Upper lobe of left lung (tissue), 6 donors: ENCODE measurements around the gene SPG7. TPM values are rescaled to one million over a fixed set of nuclear protein-coding genes. Genes with fewer than 3 reads are reported as not detected.
"Not testable (repeated sequence)": the region's sequence is repeated elsewhere in the genome, so short reads cannot be mapped to it uniquely, and the experiment has no call there.

ENCODE experiments used
- ATAC-seq, 2 donors: fragments of 200-7000 bp; cut with Tn5 transposase; one replicate each; pipeline ENCODE4 v1.9.1; 2022; ENCODE audit warnings: mild to moderate bottlenecking in 2 of 2, moderate library complexity in 2 of 2; ENCODE audit not compliant: low FRiP score in 2 of 2
- DNase-seq, 2 donors: peaks; one replicate each; pipeline ENCODE4 v3.0.0-alpha.2; 2019 to 2020
- H3K27ac ChIP-seq, 4 donors: fragments of 200-600 bp; sonication (generic); one replicate each; pipeline ENCODE4 v1.5.1; 2016 to 2019
- H3K27me3 ChIP-seq, 4 donors: fragments of 200-600 bp; sonication (generic); one replicate each; pipeline ENCODE4 v1.5.1; 2017 to 2019
- H3K36me3 ChIP-seq, 4 donors: fragments of 200-600 bp; sonication (generic); one replicate each; pipeline ENCODE4 v1.5.1; 2016 to 2019
- H3K4me1 ChIP-seq, 4 donors: fragments of 200-600 bp; sonication (generic); one replicate each; pipeline ENCODE4 v1.5.1; 2018 to 2019
- H3K4me3 ChIP-seq, 4 donors: fragments of 200-600 bp; sonication (generic); one replicate each; pipeline ENCODE4 v1.5.1; 2017 to 2019; ENCODE audit warnings: mild to moderate bottlenecking in 2 of 4, moderate library complexity in 1 of 4
- H3K9me3 ChIP-seq, 4 donors: fragments of 200-600 bp; sonication (generic); one replicate each; pipeline ENCODE4 v1.5.1; 2018 to 2019
- CTCF ChIP-seq, 6 experiments: fragments of 450-650 bp in 4 of 6; fragments of 200-600 bp in 2 of 6; sonication (generic) in 2 of 6; IDR thresholded peaks; one replicate each; pipeline ENCODE4 v1.5.1; 2016 to 2019; ENCODE audit warnings: antibody characterized with exemption in 6 of 6
- EP300 ChIP-seq, 4 donors: sonication (generic); formaldehyde crosslinking; IDR thresholded peaks; one replicate each; pipeline ENCODE4 v1.5.1; 2017; ENCODE audit warnings: antibody characterized with exemption in 4 of 4, control low read depth in 2 of 4
- POLR2A ChIP-seq, 4 donors: fragments of 450-650 bp; IDR thresholded peaks; one replicate each; pipeline ENCODE4 v1.5.1; 2016 to 2017; ENCODE audit warnings: antibody characterized with exemption in 4 of 4, mild to moderate bottlenecking in 2 of 4
- POLR2AphosphoS5 ChIP-seq, 2 donors: sonication (generic); formaldehyde crosslinking; IDR thresholded peaks; one replicate each; pipeline ENCODE4 v1.5.1; 2017; ENCODE audit warnings: antibody characterized with exemption in 2 of 2
- WGBS, 2 donors: methylation state at CpG; one replicate each; pipeline ENCODE4 v1.1.5; 2017 to 2018; 5-methylcytosine and 5-hydroxymethylcytosine counted together
- total RNA-seq, 6 donors: library from RNA; depleted of rRNA in 4 of 6; stranded (reverse); fragments of >200 nt in 4 of 6; gene quantifications; one replicate each; pipeline versions ENCODE4 v1.1.0 to v1.2.1, GENCODE V29; 2016 to 2021
- donor health status: DM: no; HTN: no; CAD: no; lungs with moderate emphysema.
- donor health status: DM: no; HTN: yes; CAD: no; lungs with severe emphysema.

The SPG7 gene
- total RNA-seq, 6 donors from 2014 or later: 72.6 to 419 (median 111) TPM

DNA sequence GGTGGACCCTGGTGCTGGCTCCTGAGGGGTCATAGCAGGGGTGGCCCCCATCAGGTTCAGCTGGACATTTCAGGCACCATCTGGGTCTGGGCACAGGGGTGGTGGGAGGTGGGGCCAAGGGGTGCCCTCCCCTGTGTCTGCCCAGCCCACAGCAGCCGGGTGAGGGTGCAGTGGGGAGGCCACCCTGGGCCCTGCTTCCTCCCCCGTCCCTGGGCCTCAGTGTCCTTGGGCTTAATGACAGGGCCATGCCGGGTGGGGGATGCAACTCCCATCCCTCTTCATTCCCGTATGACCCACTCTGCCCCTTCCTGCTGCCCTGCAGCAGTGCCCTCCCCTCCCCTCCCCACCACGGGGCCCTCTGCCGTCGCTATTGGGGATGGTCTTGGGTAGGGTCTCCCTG, 78.0 kb downstream of the SPG7 start:
- WGBS, 2 donors: 82 to 89% methylated on average over 3 to 7 of the region's 7 CpGs
- DNase-seq: peak in 1 of 2 donors; percentile 49
- Histone ChIP-seq H3K4me3 (no peak overlapping the region), H3K4me1 (peaks cover 12 to 27% (median 16%) of the 10 kb centered on the region in 4 donors), H3K36me3 (no peaks in the 10 kb centered on the region), H3K27me3 (no peaks in the 10 kb centered on the region), H3K27ac (peak overlapping the region in 2 of 4 donors; percentile 31 to 53), H3K9me3 (no peaks in the 10 kb centered on the region)
- TF ChIP-seq EP300 (IDR thresholded peaks at IDR 0.05) (no peak), POLR2A (IDR thresholded peaks at IDR 0.05) (no peak), CTCF (IDR thresholded peaks at IDR 0.05) (no peak), POLR2AphosphoS5 (IDR thresholded peaks at IDR 0.05) (no peak)
- ATAC-seq: no peak

DNA sequence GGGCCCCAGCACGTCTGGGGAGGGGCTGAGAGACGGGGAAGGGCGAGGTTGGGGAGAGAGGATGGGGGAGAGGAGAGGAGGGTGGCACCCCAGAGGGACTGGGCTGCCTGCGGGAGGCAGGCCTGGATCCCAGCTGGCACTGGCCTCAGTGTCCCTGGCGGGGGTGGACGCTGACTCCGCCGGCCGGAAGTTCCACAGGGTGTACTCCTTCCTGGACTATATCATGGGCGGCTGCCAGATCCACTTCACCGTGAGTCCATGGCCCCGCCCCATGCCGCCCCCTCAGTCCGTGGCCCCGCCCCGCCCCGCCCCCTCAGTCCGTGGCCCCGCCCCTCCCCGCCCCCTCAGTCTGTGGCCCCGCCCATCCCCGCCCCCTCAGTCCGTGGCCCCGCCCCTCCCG, 78.7 kb downstream of the SPG7 start:
- Histone ChIP-seq H3K36me3 (no peaks in the 10 kb centered on the region), H3K4me1 (peaks cover 10 to 24% (median 16%) of the 10 kb centered on the region in 4 donors), H3K4me3 (no peak overlapping the region), H3K9me3 (no peaks in the 10 kb centered on the region), H3K27me3 (no peaks in the 10 kb centered on the region), H3K27ac (peak overlapping the region in 2 of 4 donors; percentile 31 to 53)
- TF ChIP-seq POLR2A (IDR thresholded peaks at IDR 0.05) (no peak), CTCF (IDR thresholded peaks at IDR 0.05) (no peak), EP300 (IDR thresholded peaks at IDR 0.05) (no peak), POLR2AphosphoS5 (IDR thresholded peaks at IDR 0.05) (no peak)
- ATAC-seq (no peak), DNase-seq (peak; percentile 46 to 62)
- 80% methylated on average over 9 to 20 of the region's 25 CpGs for WGBS, 2 donors

- WGBS, 2 donors: 100% methylated on average over 3 of the region's 36 CpGs
- not testable (repeated sequence) for H3K4me3 ChIP-seq, ATAC-seq, H3K27ac ChIP-seq, H3K36me3 ChIP-seq, H3K27me3 ChIP-seq, H3K9me3 ChIP-seq
- peak in 1 of 2 donors; percentile 86 for DNase-seq
- H3K4me1 ChIP-seq: peaks cover 2 to 16% (median 8%) of the 10 kb centered on the region in 4 donors
These were observed 79.5 kb downstream of the SPG7 start for GRCh38 chr16:89587676-89588075.

- no peaks in the 10 kb centered on the region for H3K36me3 ChIP-seq
- no peak overlapping the region for H3K4me3 ChIP-seq
- TF ChIP-seq POLR2AphosphoS5 (IDR thresholded peaks at IDR 0.05): no peak
- TF ChIP-seq CTCF (IDR thresholded peaks at IDR 0.05): no peak
- no peak for TF ChIP-seq EP300 (IDR thresholded peaks at IDR 0.05)
- TF ChIP-seq POLR2A (IDR thresholded peaks at IDR 0.05): no peak
- H3K27me3 ChIP-seq: no peaks in the 10 kb centered on the region
- DNase-seq (peak in 1 of 2 donors; percentile 68), ATAC-seq (no peak)
- H3K4me1 ChIP-seq: peaks cover 0 to 9% (median 3%) of the 10 kb centered on the region in 4 donors
- no peak overlapping the region for H3K27ac ChIP-seq
- 92 to 94% methylated on average over 6 to 22 of the region's 26 CpGs for WGBS, 2 donors
- H3K9me3 ChIP-seq: no peaks in the 10 kb centered on the region
These were observed 80.4 kb downstream of the SPG7 start for GRCh38 chr16:89588413-89589109.

DNA sequence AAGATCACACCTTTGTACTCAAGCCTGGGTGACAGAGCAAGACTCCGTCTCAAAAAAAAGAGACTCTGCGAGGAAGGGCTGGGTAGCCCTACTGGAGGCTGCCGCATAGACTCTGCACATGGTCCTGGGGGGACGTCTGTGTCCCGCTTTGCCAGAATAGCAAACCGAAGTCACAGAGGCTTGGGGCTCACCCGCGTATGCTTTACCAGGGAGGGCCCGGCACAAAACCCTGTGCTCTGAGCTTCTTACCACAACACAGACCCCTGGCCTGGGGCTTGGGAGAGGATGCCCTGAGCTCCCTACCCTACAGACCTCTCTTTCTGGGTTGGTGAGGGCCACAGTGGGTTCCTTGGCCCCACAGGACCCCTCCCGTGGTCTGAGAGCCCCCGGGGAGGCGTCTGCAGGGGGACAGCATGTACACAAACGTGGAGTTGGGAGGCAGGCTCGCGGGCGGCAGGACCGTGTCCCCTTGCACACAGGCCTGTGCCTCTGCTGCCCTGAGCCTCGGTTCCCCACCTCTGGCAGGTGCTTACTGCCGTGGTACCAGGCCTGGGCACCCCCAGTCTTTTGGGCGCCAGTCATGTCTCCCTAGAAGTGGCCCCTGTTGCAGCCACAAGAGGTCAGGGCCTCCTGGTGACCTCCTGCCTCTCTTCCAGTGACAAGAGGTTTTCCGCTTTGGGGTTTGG, 81.2 kb downstream of the SPG7 start:
- Histone ChIP-seq H3K27ac (no peak overlapping the region), H3K27me3 (no peaks in the 10 kb centered on the region), H3K36me3 (no peaks in the 10 kb centered on the region), H3K4me3 (no peak overlapping the region), H3K4me1 (peaks cover 0 to 9% (median 3%) of the 10 kb centered on the region in 4 donors), H3K9me3 (no peaks in the 10 kb centered on the region)
- peak in 1 of 2 donors; percentile 71 for DNase-seq
- WGBS, 2 donors: 91 to 95% methylated on average over 18 to 21 of the region's 21 CpGs
- ATAC-seq: peak in 1 of 2 donors; percentile 7
- no peak for TF ChIP-seq POLR2A (IDR thresholded peaks at IDR 0.05)
- TF ChIP-seq EP300 (IDR thresholded peaks at IDR 0.05): no peak
